NCI-H1092 treated with DMSO at 0.1 percent for 48 hours (cell line): ENCODE data around the gene DRAM1.
A peak's percentile ranks its signal among the peaks of the same experiment; 100 is the strongest.
"Not testable (repeated sequence)": the region's sequence is repeated elsewhere in the genome, so short reads cannot be mapped to it uniquely, and the experiment has no call there.

Experiments
- DNase-seq: peaks from one replicate; lab custom pipeline; 2025; lab: John Stamatoyannopoulos, UW

Gene DRAM1, protein sequence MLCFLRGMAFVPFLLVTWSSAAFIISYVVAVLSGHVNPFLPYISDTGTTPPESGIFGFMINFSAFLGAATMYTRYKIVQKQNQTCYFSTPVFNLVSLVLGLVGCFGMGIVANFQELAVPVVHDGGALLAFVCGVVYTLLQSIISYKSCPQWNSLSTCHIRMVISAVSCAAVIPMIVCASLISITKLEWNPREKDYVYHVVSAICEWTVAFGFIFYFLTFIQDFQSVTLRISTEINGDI

DNA sequence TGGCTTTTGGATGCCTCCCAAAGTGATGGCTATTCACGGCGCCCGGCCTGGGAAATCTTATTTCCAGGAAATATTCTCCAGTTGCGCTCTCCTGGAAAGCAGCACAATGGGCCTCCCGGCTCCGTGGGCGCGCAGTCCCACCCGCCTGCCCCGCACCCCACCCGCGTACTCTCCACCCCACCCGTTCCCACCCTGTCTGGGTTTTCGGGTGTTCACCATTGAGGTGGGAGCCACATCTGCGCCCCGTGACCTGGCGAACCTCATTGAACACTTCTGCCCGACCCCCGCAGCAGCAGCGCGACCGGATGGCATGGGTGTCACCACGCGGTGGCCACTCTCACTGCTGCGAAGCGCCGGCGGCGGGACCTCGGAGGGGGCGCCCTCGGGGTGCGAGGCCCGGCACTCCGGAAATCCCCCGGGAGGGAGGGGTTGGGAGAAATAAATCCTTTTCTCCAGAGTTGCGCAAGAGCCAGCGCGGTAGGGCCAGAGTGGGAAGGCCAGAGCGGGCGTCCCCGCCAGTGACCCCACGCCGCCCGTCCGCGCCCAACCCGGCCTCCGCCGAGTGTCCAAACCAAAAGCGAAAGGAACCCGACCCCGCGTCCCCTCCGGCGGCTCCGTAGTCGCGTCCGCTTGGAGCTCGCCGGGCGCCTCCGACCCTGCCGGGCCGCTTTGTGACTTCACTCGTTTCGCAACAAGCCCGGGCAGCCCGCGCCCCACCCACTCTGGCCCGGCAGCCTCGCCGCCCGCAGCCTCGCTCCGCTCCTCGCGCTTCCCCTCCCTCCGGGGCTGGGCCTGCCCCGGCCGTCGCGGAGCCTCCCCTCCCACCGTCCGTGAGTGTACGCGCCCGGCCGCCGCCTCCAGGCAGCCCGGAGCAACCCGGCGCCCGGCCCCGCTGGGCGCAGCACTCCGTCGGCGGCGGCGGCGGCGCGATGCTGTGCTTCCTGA lies at the start of gene DRAM1:
Gene DRAM1, plus strand, starts transcription at position 720 of the 945 bp plus-strand sequence. Its CDS starts 210 bp downstream, at position 930.
- no peak for DNase-seq

DNA sequence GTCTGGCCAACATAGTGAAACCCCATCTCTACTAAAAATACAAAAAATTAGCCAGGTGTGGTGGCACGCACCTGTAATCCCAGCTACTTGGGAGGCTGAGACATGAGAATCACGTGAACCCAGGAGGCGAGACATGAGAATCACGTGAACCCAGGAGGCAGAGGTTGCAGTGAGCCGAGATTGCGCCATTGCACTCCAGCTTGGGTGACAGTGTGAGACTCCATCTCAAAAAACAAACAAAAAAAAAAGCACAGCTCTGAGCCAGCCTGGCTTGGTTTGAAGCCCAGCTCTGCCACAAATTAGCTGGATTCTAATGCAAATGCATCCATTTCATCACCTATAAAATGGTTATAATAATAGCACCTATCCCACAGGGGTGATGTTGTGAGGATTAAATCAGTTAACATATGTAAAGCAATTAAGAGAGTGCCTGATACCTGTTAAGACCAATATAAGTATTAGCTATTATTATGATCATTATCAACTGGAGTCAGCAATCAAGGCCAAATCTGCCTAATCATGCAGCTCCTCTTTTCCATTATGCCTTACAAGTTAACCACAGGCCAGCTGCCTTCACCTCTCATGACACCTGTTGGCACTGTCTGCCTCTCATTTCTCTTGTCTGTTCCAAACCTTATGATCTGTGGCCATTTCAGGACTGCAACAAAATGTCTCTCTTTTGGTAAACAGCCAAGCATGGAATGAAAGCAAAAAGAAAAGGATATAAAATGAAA lies 48.8 kb upstream of the DRAM1 start:
- no peak for DNase-seq

- peak; percentile 35 for DNase-seq
These were observed 47.6 kb upstream of the DRAM1 start for GRCh38 chr12:101829639-101830366.

GRCh38 chr12:101830367-101831325 lies 46.7 kb upstream of the DRAM1 start, which contains the start of gene GNPTAB:
Gene GNPTAB, minus strand, starts transcription at chr12:101830959. Its CDS starts 284 bp downstream, at chr12:101830675.
- peak; percentile 66 for DNase-seq

DNA sequence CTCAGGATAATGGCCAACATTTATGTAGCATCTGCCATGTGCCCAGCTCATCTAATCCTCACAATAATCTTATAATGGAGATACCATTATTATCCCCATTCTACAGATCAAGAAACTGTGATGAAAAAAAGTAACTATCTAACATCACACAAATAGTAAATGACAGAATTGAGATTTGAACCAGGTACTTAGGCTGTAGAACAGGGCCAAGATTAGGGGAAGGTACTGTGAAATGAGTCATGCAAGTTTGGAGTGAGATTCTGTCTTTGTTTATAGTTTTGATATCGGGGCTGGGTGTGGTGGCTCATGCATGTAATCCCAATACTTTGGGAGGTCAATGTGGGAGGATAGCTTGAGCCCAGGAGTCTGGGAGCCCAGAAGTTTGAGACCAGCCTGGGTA lies 45.4 kb upstream of the DRAM1 start:
- no peak for DNase-seq

- no peak for DNase-seq
These were observed 38.6 kb upstream of the DRAM1 start for GRCh38 chr12:101838628-101839323.

DNA sequence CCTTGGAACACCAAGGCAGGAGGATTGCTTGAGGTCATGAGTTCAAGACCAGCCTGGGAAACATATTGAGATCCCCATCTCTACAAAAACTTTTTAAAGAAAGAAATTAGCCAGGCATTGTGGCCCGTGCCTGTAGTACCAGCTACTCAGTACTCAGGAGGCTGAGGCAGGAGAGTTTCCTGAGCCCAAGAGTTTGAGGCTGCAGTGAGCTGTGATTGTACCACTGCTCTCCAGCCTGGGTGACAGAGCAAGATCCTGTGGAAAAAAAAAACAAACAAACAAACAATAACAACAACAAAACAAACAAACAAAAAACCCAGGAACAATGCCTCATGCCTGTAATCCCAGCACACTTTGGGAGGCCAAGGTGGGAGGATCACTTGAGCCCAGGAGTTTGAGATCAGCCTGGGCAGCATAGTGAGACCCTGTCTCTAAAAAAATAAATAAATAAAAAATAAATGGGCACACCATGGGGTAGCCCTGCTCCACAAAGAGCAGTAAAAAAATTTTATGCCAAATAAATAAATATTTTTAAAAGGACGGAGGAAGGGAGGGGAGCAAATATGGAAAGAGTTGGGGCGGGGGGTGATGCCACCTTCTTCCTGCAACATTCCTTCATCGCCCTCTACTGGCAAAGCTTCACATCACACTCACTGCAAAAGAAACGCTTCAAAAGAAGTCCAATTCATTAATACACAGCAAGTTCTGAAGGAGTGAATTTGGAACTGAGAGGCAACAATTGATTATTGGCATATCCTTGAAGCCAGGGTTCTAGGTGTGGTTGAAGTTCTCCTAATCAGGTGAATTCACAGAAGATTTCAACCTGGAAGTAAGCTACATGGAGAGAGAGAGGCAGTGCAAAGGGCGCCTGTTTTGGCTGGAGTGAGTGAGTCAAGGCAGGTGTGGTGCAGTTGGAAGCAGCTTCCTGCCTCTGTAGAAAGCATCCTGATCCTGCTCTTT lies 37.8 kb upstream of the DRAM1 start:
- peak; percentile 3 for DNase-seq

- DNase-seq, result no peak
These were observed 36.3 kb upstream of the DRAM1 start for GRCh38 chr12:101841069-101841468.

DNA sequence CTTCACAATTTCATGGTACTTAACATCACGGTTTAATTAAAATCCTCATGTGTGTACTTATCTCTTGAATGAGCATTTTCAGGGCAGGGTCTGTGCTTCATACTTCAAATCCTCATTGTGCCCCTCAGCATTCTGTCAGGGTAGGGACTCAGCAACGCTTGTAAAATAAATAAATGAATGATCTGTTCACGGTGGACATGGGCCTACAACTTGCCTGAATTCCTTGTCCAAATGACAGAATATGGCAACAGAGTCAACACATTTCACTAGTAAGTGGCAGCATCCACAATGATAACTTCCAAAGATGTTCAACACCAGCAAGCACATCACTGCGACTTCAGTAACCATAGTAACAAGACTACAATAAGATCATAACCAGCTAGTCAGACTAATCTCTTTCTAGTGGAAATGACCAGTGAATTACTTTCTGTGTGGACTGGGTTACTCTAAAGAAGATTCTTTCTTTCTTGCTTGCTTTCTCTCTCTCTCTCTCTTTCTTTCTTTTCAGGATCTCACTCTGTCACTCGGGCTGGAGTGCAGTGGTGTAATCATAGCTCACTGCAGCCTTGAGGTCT lies 32.2 kb upstream of the DRAM1 start:
- DNase-seq, result no peak

DNA sequence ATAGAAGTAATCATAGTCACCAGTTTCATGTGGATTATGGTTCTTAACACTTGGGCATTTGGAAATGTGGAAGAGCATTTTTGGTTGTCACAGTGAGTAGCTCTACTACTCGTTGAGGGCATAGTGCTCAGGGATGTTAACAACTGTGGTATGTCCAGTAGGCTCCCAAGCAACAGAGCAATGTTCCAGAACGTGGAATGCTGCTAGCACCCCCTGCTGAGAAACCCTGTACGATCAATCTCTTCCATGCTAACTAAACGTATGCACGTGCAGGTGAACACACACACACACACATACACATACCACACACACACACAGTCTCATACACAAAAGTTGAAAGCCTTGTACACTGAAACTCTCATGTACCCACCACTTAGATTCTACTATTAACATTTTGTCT lies 30.1 kb upstream of the DRAM1 start:
- DNase-seq, result no peak

DNA sequence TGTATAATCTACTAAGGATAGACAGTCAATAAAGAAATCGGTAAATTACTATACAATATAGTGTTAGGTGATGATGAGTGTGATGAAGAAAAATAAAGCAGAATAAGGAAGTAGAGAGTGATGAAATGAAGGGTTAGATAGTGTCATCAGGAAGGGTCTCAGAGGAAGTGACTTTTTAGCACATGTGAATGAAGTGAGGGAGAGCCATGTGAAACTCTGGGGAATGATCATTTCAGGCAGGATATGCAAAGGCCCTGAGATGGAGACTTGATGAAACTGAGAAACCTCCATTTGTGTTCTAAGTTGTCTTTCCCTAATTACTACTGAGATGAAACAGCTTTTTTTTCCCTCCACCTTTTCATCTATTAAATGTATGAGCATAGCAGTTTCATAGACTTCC lies 27.2 kb upstream of the DRAM1 start:
- DNase-seq, result no peak

GRCh38 chr12:101852998-101853397 lies 24.4 kb upstream of the DRAM1 start:
- DNase-seq, result no peak

DNA sequence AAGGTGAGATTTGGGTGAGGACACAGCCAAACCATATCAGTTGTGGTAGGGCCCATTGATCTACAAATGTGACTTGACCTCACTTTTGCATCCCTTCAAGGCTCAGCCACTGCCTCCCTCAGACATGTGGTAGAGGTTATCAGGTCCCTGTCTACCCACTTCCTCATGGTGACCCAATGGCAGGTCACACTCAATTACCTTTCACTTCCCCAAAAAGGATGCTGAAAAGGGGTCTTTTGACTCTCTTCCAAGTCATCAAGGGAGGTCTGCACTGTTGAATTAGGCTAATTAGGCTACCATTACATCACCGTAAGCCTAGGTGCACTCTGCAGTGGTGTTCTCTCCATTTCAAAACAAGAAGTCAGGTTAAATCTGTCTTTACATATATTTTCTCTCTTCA lies 22.6 kb upstream of the DRAM1 start:
- DNase-seq, result no peak

- no peak for DNase-seq
These were observed 22.0 kb upstream of the DRAM1 start for GRCh38 chr12:101855364-101855884.

DNA sequence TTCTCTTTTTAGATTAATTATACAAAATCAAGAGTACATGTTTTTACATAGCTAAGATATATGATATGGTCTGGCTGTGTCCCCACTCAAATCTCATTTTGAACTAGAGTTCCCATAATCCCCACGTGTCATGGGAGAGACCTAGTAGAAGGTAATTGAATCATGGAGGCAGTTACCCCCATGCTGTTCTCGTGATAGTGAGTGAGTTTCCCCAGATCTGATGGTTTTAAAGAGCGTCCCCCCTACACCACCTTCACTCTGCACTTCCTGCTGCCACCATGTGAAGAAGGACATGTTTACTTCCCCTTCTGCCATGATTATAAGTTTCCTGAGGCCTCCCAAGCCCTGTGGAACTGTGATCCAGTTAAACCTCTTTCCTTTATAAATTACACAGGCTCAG lies 21.4 kb upstream of the DRAM1 start:
- DNase-seq, result no peak

DNA sequence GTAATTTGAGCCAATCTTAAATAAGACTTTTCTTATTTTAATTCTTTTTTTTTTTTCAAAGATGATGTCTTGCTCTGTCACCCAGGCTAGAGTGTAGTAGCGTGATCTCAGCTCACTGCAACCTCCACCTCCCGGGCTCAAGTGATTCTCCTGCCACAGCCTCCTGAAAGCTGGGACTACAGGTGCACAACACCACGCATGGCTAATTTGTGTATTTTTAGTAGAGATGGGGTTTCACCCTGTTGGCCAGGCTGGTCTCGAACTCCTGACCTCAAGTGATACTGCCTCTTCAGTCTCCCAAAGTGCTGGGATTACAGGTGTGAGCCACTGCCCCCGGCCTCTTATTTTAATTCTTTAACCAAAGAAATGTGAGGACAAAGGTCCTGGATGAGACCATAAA lies 20.8 kb upstream of the DRAM1 start:
- DNase-seq, result not testable (repeated sequence)

GRCh38 chr12:101857043-101857558 lies 20.3 kb upstream of the DRAM1 start:
- DNase-seq, result no peak

- DNase-seq, result no peak
These were observed 19.0 kb upstream of the DRAM1 start for GRCh38 chr12:101858361-101858760.
